A549 (cell line): Measurements from ENCODE around the gene EFHC1.

Experiments
- EP300 ChIP-seq, 2 experiments: fragments of >200 bp; sonication (Bioruptor Twin); formaldehyde crosslinking; IDR thresholded peaks; 2 replicates in 1 of 2; 3 replicates in 1 of 2; pipeline ENCODE4 v1.6.1; 2016 to 2017
- FOSB ChIP-seq: fragments of 250-450 bp; sonication (Bioruptor Pico); IDR thresholded peaks from 2 replicates; pipeline ENCODE4 v1.5.0; 2020; ENCODE audit warnings: mild to moderate bottlenecking, moderate library complexity
- KDM1A ChIP-seq: fragments of 200-600 bp; sonication (generic); IDR thresholded peaks from 2 replicates; pipeline ENCODE4 v1.6.1; 2016; ENCODE audit warnings: low read depth, mild to moderate bottlenecking
- NPAS2 ChIP-seq: fragments of 250-450 bp; sonication (Bioruptor Pico); IDR thresholded peaks from 2 replicates; pipeline ENCODE4 v1.8.0; 2022; ENCODE audit warnings: mild to moderate bottlenecking, moderate library complexity, borderline replicate concordance
- PBX3 ChIP-seq: IDR thresholded peaks from 2 replicates; pipeline ENCODE4 v1.6.1; 2012
- POLR2A ChIP-seq: IDR thresholded peaks from 2 replicates; pipeline ENCODE4 v1.6.1; 2012; ENCODE audit warnings: mild to moderate bottlenecking, low read length
- RAD21 ChIP-seq, 2 experiments: fragments of >200 bp in 1 of 2; sonication (Bioruptor Twin) in 1 of 2; formaldehyde crosslinking in 1 of 2; IDR thresholded peaks in 1 of 2; conservative IDR thresholded peaks in 1 of 2; 2 replicates in 1 of 2; 3 replicates in 1 of 2; pipeline ENCODE4 v1.6.1; 2012 to 2018; ENCODE audit warnings: inconsistent platforms in 1 of 2
- ZC3H11A ChIP-seq: fragments of 450-650 bp; IDR thresholded peaks from 2 replicates; pipeline ENCODE4 v1.6.1; 2014; ENCODE audit warnings: antibody characterized with exemption, mild to moderate bottlenecking
- TF ChIP-seq, protein P1 (sequence below): fragments of >200 bp; sonication (Bioruptor Twin); formaldehyde crosslinking; IDR thresholded peaks from 3 replicates; pipeline ENCODE4 v1.5.1; 2016
- TF ChIP-seq, protein P2 (sequence below): fragments of 450-650 bp; IDR thresholded peaks from 2 replicates; pipeline ENCODE4 v1.6.1; 2014; ENCODE audit warnings: antibody characterized with exemption

DNA sequence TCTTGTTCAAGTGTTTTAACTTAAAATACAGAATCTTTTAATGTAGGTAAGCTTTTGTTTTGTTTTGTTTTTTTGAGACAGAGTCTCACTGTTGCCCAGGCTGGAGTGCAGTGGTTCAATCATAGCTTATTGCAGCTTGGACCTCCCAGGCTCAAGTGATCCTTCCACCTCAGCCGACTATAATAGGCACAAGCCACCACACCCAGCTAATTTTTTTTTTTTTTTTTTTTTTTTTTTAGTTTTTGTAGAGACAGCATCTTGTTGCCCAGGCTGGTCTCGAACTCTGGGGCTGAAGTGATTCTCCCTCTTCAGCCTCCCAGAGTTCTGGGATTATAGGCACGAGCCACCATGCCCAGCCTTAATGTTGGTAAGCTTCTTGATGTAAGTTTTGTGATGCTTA, 3.3 kb downstream of the EFHC1 start:
- TF ChIP-seq, protein P1, sequence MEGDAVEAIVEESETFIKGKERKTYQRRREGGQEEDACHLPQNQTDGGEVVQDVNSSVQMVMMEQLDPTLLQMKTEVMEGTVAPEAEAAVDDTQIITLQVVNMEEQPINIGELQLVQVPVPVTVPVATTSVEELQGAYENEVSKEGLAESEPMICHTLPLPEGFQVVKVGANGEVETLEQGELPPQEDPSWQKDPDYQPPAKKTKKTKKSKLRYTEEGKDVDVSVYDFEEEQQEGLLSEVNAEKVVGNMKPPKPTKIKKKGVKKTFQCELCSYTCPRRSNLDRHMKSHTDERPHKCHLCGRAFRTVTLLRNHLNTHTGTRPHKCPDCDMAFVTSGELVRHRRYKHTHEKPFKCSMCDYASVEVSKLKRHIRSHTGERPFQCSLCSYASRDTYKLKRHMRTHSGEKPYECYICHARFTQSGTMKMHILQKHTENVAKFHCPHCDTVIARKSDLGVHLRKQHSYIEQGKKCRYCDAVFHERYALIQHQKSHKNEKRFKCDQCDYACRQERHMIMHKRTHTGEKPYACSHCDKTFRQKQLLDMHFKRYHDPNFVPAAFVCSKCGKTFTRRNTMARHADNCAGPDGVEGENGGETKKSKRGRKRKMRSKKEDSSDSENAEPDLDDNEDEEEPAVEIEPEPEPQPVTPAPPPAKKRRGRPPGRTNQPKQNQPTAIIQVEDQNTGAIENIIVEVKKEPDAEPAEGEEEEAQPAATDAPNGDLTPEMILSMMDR: no peak
- TF ChIP-seq KDM1A (no peak), POLR2A (no peak), EP300 (IDR thresholded peaks at IDR 0.05) (no peak), ZC3H11A (no peak), RAD21 (conservative IDR thresholded peaks at IDR 0.05 in 1 of 2, IDR thresholded peaks at IDR 0.05 in 1 of 2) (no peak), NPAS2 (CRISPR knock-in tag) (no peak), PBX3 (no peak), FOSB (CRISPR knock-in tag) (no peak)
- TF ChIP-seq, protein P2, sequence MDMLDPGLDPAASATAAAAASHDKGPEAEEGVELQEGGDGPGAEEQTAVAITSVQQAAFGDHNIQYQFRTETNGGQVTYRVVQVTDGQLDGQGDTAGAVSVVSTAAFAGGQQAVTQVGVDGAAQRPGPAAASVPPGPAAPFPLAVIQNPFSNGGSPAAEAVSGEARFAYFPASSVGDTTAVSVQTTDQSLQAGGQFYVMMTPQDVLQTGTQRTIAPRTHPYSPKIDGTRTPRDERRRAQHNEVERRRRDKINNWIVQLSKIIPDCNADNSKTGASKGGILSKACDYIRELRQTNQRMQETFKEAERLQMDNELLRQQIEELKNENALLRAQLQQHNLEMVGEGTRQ: no peak
